DMS79 (cell line): ENCODE measurements around the gene DES.

Experiments
- DNase-seq: peaks from one replicate; lab custom pipeline; 2025; lab: John Stamatoyannopoulos, UW

Gene DES

DNA sequence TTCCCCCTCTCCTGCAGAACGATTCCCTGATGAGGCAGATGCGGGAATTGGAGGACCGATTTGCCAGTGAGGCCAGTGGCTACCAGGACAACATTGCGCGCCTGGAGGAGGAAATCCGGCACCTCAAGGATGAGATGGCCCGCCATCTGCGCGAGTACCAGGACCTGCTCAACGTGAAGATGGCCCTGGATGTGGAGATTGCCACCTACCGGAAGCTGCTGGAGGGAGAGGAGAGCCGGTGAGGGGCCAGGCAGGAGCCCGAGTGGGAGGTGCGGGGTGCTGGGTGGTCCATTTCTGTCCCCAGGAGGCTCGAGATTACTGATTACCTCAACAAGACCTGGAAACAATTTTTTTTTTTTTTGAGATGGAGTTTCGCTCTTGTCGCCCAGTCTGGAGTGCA lies 3.1 kb downstream of the DES start:
- no peak for DNase-seq

DNA sequence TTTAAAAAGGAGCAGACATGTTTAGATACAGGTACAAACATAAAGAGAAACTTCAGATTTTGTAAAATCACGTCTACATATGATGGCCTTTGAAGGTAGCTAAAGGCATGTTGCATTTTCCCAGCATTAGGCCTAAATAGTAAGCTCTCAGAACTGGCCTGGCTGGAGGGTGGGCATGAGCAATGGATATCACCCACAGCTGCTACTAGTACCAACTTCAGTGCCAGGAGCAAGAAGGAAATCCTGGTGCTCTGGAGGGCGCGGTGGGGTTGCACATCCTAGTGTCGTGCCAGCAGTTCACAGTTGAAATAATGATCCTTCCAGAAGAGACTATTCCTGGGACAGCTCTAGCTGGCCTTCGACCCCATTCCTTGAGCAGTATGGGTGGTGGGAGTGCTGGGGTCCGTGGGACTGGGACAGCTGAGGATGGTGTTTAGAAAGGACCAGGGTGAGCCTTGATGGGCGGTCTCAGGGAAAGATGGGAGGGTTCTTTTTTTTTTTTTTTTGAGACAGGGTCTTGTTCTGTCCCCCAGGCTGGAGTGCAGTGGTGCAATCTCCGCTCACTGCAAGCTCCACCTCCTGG lies 4.9 kb downstream of the DES start:
- DNase-seq = no peak

DNA sequence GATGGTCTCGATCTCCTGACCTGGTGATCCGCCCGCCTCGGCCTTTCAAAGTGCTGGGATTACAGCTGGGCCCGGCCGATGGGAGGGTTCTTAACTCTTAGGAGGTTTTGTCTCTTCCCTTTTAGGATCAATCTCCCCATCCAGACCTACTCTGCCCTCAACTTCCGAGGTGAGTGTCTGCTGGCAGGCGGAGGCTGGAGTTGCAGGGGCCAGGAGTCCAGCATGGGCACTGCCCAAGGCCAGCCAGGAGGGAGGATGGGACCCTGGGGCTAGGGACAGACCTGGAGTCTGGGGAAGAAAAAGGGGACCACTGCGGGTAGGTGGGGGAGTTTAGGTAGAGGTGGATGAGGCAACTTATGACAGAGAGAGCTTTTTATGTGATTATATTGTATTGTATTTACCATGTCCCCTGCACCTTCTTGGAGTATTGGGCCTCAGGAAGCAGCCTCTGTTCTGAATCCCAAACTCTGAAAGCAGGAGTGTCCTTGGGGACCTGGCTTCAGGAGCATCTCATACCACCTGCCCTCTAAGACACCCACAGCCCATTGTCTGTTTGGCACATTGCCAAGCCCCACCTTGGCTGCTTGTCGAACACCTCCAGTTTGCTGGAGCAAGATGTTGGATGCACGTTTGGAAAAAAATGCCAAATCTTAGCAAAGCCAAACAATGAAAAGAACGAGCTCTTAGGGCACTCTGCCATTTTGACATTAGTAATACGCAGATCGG lies 5.6 kb downstream of the DES start:
- DNase-seq = no peak

DNA sequence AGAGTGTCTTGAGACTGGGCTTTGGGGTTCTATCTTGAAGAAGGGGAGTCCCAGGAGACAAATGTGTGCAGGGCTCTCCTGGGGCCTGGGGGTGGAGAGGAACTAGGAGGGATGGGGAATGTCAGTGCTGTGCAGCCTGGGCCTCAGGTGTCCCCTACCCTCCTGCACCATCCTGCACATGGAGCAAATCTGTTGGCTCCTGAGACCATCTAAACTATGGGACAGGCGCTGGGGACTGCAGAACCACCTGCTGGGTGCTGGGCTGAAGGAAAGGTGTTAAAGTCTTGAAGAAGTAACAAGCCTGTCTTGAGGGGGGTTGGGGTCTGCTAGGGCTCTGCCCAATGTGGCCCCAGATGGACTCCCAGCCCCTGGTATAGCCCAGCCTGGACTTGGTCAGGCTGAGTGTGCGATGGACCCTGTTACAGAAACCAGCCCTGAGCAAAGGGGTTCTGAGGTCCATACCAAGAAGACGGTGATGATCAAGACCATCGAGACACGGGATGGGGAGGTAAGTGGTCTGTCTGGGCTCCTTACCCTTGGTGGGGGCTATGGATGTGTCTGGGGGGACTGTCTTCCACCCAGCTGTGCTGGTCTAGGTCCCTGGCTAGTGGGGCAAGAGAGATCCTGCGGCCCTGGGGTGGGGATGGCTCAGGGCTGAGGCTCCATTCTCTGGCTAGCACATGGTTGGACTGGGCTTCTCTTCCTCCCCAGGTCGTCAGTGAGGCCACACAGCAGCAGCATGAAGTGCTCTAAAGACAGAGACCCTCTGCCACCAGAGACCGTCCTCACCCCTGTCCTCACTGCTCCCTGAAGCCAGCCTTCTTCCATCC lies 7.3 kb downstream of the DES start:
- no peak for DNase-seq

DNA sequence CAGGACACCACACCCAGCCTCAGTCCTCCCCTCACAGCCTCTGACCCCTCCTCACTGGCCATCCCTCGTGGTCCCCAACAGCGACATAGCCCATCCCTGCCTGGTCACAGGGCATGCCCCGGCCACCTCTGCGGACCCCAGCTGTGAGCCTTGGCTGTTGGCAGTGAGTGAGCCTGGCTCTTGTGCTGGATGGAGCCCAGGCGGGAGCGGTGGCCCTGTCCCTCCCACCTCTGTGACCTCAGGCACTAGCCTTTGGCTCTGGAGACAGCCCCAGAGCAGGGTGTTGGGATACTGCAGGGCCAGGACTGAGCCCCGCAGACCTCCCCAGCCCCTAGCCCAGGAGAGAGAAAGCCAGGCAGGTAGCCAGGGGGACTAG lies 7.9 kb downstream of the DES start:
- no peak for DNase-seq

DNA sequence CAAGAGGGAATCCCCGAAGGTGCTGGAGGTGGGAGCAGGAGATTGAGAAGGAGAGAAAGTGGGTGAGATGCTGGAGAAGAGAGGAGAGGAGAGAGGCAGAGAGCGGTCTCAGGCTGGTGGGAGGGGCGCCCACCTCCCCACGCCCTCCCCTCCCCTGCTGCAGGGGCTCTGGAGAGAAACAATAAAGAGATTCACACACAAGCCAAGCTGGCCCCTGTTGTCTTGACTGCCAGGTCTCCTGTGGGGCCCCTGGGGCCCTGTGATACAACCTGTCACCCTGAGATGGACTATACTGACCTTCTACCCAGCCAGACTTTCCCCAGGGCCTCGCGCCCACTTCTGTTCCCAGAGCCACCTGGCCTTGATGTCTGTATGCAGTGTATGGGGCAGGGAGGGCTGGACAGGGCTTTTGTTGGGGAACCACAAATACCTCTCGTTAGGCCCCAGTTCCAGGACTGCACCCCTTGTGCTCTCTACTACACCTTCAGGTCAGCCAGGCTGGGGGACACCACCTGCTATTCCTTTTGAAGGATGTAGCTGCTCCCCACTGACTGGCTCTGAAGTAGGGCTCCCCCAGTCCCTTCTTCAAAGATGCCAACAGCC lies 8.5 kb downstream of the DES start:
- no peak for DNase-seq

DNA sequence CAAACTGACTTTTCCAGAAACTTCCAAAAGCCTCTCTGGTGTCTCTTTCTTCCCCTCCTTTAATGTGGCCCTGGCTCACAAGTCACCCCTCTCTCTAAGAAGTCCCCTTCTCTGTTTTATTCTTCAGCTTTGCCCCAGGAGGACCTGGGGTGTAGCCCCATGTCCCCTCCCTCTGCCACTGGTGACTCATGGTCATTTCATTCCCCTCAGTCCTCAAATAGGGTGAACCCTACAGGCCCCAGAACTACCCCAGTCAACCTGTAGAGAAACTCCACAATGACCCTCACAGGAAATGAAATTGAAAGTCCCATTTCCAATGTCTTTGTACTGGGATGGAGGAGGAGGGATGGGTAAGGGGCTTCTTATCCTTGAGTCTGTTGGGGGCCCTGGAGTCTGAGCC lies 10.3 kb downstream of the DES start:
- no peak for DNase-seq

DNA sequence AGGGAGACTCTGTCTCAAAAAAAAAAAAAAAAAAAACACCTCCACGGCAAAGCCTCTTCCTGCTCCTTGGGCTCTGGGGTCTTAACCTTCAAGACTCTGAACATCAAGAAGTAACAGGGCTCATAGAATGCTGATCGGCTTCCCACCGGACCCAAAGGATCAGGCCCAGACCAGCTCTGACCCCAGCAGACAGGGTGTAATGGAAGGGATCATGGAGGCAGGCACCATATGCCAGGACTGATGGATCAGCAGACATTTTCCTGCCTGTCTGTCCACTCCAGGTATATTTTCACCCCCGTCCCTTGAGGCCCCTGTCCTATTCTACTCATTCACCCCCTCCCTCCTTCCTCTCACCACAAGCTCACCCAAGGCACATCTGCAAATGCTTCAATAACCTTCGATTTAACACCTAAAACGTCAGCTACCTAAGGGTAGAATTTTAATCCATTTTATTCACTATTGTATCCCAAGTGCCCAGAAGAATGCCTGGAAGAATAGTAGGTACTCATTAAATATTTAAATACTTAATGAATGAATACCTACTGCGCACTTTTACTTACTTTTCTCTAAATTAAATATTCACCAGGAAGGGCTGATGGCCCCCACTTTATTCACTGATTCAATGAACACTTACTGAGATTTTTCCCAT lies 11.9 kb downstream of the DES start:
- no peak for DNase-seq

DNA sequence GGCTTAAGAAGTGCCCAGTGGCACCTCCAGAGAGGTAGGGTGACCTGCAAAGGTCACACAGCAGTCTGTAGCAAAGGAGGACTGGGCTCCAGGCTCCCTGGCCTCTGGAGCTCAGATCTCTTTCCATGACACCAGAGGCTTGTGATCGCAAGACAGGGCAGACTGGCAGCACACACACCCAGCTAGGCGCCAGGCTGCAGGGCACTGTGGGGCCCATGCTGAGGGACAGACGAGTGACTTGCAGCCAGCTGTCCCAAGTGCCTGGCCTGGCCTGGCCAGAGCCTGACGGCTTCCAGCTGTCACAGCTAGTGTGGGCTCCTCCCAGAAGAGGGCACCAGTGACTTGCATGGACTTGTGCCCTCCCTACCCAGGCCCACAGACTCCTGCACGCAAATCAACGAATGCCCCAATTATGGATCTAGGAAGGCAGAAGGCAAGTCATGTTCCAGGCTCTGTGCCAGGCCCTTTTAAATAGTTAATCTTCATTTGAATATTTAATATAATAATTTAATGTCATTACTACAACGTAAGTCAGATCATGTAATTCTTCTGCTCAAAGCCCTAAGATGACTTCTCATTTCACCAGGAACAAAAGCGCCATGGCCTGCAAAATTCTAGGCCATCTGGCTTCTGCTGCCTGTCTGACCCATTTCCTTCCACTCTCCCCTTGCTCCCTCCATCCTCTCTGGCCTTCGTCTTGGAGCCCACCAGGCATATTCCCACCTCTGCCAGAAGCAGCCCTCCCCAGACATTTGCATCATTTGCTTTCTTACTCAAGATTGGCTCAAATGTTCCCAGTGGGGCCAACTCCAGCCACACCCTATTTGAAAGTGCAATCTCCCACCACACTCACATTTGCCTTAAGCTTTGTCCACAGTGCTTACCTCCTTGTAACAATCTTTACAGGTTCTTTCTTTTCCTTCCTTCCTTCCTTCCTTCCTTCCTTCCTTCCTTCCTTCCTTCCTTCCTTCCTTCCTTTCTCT lies 12.7 kb downstream of the DES start:
- DNase-seq = no peak

DNA sequence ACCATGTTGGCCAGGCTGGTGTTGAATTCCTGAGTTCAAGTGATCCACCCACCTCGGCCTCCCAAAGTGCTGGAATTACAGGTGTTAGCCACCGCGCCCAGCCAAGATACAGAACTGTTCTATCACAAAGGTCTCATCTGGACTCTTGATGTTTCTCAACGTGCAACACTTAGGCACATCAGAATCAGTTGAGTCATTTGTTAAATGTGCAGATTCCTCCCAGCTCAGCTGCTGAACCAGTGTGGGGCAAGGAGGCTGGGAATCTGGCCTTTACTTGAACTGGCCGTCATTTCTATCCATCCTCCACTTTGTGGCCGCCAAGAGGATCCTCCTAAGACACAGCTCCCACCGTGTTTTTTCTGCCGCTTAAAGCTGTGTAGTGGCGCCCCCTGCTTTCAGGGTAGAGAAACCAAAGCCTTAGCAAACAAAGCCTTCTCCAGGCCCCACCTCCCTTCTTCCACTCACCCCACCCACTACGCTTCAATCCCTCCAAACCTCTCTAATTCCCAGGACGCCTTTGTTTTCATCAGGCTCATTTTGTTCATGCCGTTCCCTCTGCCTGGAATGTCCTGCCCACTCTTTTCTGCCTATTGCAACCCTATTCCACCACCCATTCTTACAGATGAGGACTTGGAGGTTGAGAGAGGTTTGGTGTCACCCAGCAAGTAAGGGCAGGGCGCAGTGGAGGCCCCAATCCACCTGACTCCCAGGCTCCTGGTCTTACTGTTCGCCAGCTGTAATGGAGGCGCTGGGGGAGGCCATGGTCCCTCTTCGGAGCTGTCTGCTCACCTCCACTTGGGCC lies 15.7 kb downstream of the DES start:
- no peak for DNase-seq

DNA sequence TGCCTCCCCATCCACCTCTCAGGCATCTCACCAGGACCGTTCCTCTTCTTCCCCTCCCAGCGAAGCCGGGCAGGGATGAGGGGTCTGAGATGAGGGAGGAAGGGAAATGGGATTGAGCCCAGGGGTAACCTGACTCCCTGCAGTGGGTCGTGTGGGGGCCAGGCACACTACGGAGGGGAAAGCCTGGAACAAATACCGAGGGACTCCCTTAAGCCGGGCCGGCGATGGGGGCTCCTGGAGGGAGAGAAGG lies 16.2 kb downstream of the DES start:
- DNase-seq = no peak

DNA sequence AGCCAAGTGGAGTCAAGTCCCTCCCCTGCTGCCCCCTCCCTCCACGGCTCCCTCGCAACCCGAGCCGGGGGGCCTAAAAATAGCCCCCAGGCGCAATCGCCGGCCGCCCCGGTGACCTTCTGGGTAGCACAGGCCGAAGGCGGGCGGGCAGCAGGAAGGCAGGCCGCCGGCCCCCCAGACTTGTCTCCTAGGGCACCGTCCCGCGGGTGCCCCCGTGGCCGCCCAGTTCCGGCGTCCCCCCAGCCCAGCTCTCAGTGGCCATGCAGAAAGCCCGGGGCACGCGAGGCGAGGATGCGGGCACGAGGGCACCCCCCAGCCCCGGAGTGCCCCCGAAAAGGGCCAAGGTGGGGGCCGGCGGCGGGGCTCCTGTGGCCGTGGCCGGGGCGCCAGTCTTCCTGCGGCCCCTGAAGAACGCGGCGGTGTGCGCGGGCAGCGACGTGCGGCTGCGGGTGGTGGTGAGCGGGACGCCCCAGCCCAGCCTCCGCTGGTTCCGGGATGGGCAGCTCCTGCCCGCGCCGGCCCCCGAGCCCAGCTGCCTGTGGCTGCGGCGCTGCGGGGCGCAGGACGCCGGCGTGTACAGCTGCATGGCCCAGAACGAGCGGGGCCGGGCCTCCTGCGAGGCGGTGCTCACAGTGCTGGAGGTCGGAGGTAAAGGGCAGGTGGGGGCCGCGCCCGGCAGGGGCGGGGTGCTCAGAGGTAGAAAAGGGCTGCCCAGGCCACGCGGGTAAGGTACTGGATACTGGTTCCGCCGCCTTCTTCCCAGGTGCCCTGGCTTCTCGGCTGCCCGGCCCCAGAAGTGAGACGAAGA lies 16.7 kb downstream of the DES start, which contains the start of gene SPEG:
SPEG (plus strand) TSS at position 126 of the 808 bp plus-strand sequence; CDS start at position 261, 135 bp downstream.
- no peak for DNase-seq

DNA sequence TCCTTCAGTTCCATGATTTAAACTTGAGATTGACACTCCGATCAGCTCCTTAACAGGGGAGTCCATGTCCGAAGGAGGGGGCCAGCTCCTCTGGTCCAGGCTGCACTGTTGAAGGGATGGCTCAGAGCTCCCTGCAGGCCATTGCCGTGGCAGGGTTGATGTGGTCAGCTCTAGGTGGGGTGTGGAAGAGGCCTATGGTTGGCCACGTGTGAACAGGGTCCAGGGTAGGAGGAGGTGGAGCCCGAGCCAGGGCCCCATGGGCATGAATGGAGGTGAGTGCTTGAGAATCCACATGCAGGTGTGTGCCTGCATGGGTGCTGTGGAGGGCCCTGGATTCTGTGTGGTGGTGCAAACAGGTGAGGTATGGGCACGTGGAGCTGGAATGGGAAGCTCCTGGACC lies 17.5 kb downstream of the DES start:
- DNase-seq = no peak

DNA sequence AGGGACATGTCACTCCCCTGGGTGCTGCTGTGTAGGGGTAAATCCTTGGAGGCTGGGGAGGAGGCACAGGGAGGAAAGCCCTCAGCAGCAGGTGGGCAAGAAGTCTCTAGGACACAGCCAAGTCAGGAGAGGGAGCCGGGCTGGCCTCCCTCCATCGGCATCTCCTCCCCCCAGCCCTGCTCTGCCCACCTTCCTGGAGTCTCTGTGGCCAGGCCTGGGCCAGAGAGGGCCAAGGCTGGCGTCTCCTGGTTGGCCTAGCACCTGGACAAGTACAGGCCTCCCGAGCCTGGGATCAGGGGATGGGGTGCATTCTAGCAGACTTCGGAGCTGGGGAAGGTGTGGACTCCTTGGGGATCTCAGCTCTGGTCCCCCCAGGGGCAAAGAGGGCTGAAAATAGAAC lies 18.3 kb downstream of the DES start:
- DNase-seq = no peak

DNA sequence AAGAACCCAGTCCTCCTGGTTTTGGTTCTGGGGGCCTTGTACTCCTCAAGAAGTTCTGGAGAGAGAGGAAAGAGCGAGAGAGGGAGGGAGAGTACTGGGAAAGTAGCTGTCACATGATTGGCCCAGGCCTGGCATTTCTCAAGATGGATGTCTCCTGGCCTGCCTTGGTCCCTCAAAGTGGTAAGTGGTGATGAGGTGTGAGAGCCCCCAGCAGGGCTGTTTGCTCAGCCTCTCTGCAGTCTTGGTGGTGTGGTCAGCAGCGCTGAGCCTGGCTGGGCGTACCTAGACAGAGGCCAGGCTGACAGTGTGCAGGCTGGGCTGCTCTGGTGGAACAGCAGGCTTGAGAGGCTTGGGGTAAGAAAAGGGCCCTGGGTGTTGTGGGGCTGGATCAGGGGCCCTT lies 19.0 kb downstream of the DES start:
- DNase-seq = no peak

DNA sequence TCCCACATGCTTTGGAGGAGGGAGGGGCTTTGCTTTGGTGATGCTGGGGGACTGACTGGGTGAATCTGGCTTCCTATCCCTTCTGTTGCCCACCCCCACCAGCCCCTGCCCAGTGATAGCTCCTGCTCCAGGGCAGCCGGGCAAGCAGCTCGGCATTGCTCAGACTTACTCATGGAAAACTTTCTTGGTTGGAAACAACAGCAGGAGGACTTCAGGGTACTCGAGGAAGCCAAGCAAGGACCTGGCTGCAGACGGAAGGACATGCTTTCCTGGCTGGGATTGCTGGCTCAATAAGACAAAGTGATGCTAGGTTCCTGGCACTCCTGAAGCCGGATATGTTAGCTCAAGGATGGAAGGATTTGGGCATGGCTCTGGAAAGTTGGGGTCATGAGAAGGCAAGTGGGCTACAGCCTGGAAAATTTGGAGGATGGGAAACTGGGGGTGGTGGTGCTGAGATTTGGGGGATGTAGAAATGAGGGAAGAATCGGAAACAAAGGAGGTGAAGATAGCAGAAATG lies 19.6 kb downstream of the DES start:
- no peak for DNase-seq

DNA sequence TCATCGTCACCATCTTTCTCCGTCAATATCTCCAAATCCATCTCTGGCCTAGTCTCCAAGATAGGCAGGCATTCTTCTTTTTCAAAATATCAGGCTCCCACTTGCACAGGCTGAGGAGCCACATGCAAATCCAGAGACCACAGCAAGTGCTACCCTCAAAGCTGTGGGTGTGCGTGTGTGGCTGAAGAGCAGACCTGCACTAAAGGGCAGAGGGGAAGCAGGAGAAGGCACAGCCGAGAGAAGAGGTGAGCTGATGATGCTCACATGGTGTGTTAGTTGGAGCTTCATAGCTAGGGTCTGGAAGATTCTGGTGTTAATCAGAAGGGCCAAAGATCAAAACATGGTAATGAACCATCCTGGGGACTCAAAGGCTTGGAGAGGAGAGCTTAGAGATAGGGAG lies 20.3 kb downstream of the DES start:
- no peak for DNase-seq

DNA sequence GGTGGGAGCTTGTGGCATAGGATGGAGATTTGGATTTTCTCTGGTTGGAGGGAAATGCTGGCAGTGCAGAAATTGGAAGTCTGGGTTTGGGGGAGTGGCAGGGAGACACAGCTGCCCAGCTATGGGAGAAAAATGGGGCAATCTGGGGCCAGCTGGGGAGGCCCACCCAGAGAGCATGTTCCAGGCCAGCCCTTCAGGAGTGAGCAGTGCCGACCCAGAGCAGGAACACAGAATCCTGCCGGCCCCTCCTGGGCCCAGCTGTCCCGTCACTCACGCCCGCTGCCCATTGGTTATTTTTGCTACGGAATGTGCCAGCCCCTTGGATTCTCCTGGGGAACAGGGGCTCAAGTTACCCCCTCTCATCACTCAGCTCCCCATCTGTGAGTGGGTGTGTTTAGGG lies 21.3 kb downstream of the DES start:
- no peak for DNase-seq
